Measurements from ENCODE around the gene CTNNA3. TPM values are rescaled to one million over a fixed set of nuclear protein-coding genes. Genes with fewer than 3 reads are reported as not detected.

Gene CTNNA3
- total and polyA plus RNA-seq, 4 experiments from 2014 or later: not detected

DNA sequence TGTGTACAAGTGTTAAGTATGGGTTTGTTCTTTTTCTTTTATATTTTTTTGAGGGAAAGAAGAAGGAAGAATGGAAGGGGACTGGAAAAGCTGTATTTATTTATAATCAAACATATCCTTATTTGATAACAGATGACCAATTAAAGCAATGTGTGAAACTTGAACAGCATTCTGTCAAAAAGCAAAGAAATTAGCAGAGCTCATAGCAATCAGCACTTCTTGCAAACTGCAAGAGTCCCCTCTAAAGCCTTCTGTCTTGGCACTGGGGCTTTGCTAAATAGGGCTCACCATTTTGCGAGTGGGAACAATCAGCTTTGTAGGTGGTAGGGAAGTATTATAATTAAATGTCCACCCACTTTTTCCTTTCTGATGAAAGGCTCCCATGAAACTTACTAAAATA, 935.1 kb downstream of the CTNNA3 start:
- Histone ChIP-seq H3K27me3 (ENCODE audit: insufficient read depth, low read length) (no peaks in the 10 kb centered on the region), H3K4me3 (ENCODE audit: low read length in 2 of 2) (no peak overlapping the region), H3K27ac (ENCODE audit: low read depth, low read length) (no peak overlapping the region), H3K9me3 (ENCODE audit: control insufficient read depth in 1 of 2, low read length in 2 of 2) (no peaks in the 10 kb centered on the region), H3K4me1 (ENCODE audit: insufficient read depth, low read length) (no peaks in the 10 kb centered on the region), H3K36me3 (ENCODE audit: insufficient read depth, low read length) (no peaks in the 10 kb centered on the region)
- no peak for DNase-seq
- intact Hi-C loops (cut with micrococcal nuclease): no loop called here
- Mint-ChIP-seq H3K27ac (no peak overlapping the region), H3K4me3 (no peak overlapping the region), H3K9me3 (peaks cover 0 to 3% (median 0%) of the 10 kb centered on the region in 8 donors), H3K36me3 (no peaks in the 10 kb centered on the region), H3K4me1 (no peaks in the 10 kb centered on the region), H3K27me3 (peaks cover 1 to 2% of the 10 kb centered on the region in 2 donors)
- POLR2A ChIA-PET (ENCODE audit: partially characterized antibody): no interaction called here
- CTCF ChIA-PET (ENCODE audit: partially characterized antibody): no interaction called here

DNA sequence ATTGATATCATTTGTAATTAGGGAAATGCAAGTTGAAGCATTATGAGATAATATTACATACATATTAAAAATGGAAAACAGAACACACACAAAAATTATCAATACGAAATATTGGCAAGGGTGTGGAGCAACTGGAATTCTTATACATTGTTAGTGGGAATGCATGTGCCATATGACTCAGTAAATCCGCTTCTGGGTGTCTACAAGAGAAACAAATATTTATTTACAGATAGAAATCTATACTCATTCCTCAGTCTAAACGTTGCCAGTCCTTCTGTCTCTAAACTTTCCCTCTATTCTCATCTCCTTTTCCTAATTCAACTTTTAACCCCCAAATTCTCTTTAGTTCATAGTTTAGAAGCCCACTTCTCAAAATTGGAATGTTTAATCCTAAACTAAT, 940.5 kb downstream of the CTNNA3 start:
- H3K4me3 Mint-ChIP-seq: no peak overlapping the region

DNA sequence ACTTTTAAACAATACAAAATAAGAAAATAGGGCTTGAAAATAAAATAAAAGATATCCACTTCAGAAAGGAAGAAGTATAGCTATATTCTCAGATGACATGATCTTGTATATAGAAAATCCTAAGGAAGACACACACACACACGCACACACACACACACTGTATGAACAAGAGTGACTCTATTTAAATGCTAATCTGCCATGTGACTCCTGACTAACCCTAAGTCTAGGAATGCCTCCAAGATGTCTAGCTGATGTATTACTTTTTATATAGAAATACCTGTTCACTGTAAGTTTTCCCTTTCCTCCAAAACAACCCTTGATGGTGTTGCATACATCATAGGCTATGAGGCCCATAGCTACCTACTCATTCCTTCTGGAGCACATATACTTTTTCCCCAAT, 943.3 kb downstream of the CTNNA3 start:
- no peaks in the 10 kb centered on the region for H3K36me3 Mint-ChIP-seq
- no peak overlapping the region for H3K4me3 ChIP-seq (ENCODE audit: low read length in 2 of 2)
- CTCF ChIA-PET (ENCODE audit: partially characterized antibody): interaction anchor here (1.3 kb wide), 1 partner anchor 13 kb away, joined by 3 read pairs; no protein-coding TSS in a partner anchor
- no peaks in the 10 kb centered on the region for H3K4me1 Mint-ChIP-seq
- DNase-seq: no peak
- H3K27ac ChIP-seq (ENCODE audit: low read depth, low read length): no peak overlapping the region
- H3K4me1 ChIP-seq (ENCODE audit: insufficient read depth, low read length): no peaks in the 10 kb centered on the region
- POLR2A ChIA-PET (ENCODE audit: partially characterized antibody): no interaction called here
- no peaks in the 10 kb centered on the region for H3K27me3 Mint-ChIP-seq
- intact Hi-C loops (cut with micrococcal nuclease): no loop called here
- no peaks in the 10 kb centered on the region for H3K9me3 ChIP-seq (ENCODE audit: control insufficient read depth in 1 of 2, low read length in 2 of 2)
- H3K9me3 Mint-ChIP-seq: peaks cover 0 to 4% (median under 1%) of the 10 kb centered on the region in 8 donors
- no peaks in the 10 kb centered on the region for H3K27me3 ChIP-seq (ENCODE audit: insufficient read depth, low read length)
- no peak overlapping the region for H3K4me3 Mint-ChIP-seq
- H3K36me3 ChIP-seq (ENCODE audit: insufficient read depth, low read length): no peaks in the 10 kb centered on the region
- no peak overlapping the region for H3K27ac Mint-ChIP-seq

More for the DNA sequence above, 940.5 kb downstream of the CTNNA3 start:
- Histone ChIP-seq H3K4me3 (ENCODE audit: low read length in 2 of 2) (no peak overlapping the region), H3K9me3 (ENCODE audit: control insufficient read depth in 1 of 2, low read length in 2 of 2) (no peaks in the 10 kb centered on the region), H3K4me1 (ENCODE audit: insufficient read depth, low read length) (no peaks in the 10 kb centered on the region), H3K27ac (ENCODE audit: low read depth, low read length) (no peak overlapping the region), H3K36me3 (ENCODE audit: insufficient read depth, low read length) (no peaks in the 10 kb centered on the region), H3K27me3 (ENCODE audit: insufficient read depth, low read length) (no peaks in the 10 kb centered on the region)
- H3K4me1 Mint-ChIP-seq: no peaks in the 10 kb centered on the region
- H3K27me3 Mint-ChIP-seq: peaks cover 0 to 1% of the 10 kb centered on the region in 2 donors
- intact Hi-C loops (cut with micrococcal nuclease): no loop called here
- ChIA-PET CTCF (ENCODE audit: partially characterized antibody) (no interaction called here), POLR2A (ENCODE audit: partially characterized antibody) (no interaction called here)
- no peak overlapping the region for H3K27ac Mint-ChIP-seq
- DNase-seq: no peak
- no peaks in the 10 kb centered on the region for H3K36me3 Mint-ChIP-seq
- peaks cover 0 to 1% (median 0%) of the 10 kb centered on the region in 8 donors for H3K9me3 Mint-ChIP-seq

DNA sequence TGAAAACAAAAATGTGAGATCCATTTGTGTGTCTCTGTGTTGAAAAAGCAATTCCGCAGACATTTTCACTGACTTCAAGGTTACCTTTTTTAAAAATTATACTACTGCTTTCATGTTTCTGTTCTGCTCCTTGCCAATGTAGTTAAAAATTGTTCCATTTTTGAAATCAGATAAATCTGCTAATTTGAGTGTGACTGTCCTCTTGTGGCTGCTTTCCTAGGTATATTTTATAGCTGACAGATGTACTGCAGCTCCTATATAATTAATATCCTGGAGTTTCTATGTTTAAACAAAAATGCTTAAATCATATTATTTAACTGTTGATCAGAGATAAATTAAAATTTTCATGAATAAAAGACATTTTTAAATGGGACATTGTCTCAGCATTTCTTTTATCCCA, 947.8 kb downstream of the CTNNA3 start:
- Mint-ChIP-seq H3K4me1 (no peaks in the 10 kb centered on the region), H3K27ac (no peak overlapping the region), H3K4me3 (no peak overlapping the region), H3K27me3 (peaks cover 0 to 1% of the 10 kb centered on the region in 2 donors), H3K9me3 (peaks cover 0 to 4% (median 2%) of the 10 kb centered on the region in 8 donors), H3K36me3 (no peaks in the 10 kb centered on the region)
- no peak for DNase-seq
- Histone ChIP-seq H3K4me1 (ENCODE audit: insufficient read depth, low read length) (no peaks in the 10 kb centered on the region), H3K27me3 (ENCODE audit: insufficient read depth, low read length) (no peaks in the 10 kb centered on the region), H3K9me3 (ENCODE audit: control insufficient read depth in 1 of 2, low read length in 2 of 2) (no peaks in the 10 kb centered on the region), H3K27ac (ENCODE audit: low read depth, low read length) (no peak overlapping the region), H3K4me3 (ENCODE audit: low read length in 2 of 2) (no peak overlapping the region), H3K36me3 (ENCODE audit: insufficient read depth, low read length) (no peaks in the 10 kb centered on the region)
- ChIA-PET CTCF (ENCODE audit: partially characterized antibody) (no interaction called here), POLR2A (ENCODE audit: partially characterized antibody) (no interaction called here)
- intact Hi-C loops (cut with micrococcal nuclease): no loop called here

DNA sequence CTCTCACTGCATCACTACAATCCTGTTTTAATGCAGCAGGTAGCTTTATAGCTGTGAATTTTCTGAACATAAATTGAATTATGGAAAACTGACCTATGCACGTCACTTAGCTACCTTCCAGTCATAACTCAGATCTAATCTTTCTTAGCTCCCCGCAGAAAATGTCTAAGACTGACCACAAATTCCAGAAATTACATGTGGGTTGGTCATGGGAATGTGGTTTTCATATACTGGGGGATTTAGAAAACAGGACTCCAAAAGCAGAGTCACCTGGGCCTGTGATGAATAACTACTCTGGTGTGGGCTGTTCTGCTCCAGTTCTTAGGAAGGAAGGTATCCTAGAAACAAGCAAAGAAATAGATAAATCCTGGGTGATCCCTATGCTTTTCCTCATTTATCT, 948.5 kb downstream of the CTNNA3 start:
- ChIA-PET POLR2A (ENCODE audit: partially characterized antibody) (no interaction called here), CTCF (ENCODE audit: partially characterized antibody) (no interaction called here)
- Histone ChIP-seq H3K4me3 (ENCODE audit: low read length in 2 of 2) (no peak overlapping the region), H3K27me3 (ENCODE audit: insufficient read depth, low read length) (no peaks in the 10 kb centered on the region), H3K36me3 (ENCODE audit: insufficient read depth, low read length) (no peaks in the 10 kb centered on the region), H3K4me1 (ENCODE audit: insufficient read depth, low read length) (no peaks in the 10 kb centered on the region), H3K27ac (ENCODE audit: low read depth, low read length) (no peak overlapping the region), H3K9me3 (ENCODE audit: control insufficient read depth in 1 of 2, low read length in 2 of 2) (no peaks in the 10 kb centered on the region)
- peaks cover 0 to 6% (median 2%) of the 10 kb centered on the region in 8 donors for H3K9me3 Mint-ChIP-seq
- H3K4me3 Mint-ChIP-seq: no peak overlapping the region
- no peaks in the 10 kb centered on the region for H3K4me1 Mint-ChIP-seq
- no peaks in the 10 kb centered on the region for H3K36me3 Mint-ChIP-seq
- H3K27me3 Mint-ChIP-seq: peaks cover 0 to 1% of the 10 kb centered on the region in 2 donors
- H3K27ac Mint-ChIP-seq: no peak overlapping the region
- no peak for DNase-seq
- intact Hi-C loops (cut with micrococcal nuclease): no loop called here

GRCh38 chr10:66746711-66747110, 949.3 kb downstream of the CTNNA3 start:
- Mint-ChIP-seq H3K4me3 (no peak overlapping the region), H3K27me3 (peaks cover 0 to 1% of the 10 kb centered on the region in 2 donors), H3K27ac (no peak overlapping the region), H3K4me1 (no peaks in the 10 kb centered on the region), H3K9me3 (peaks cover 0 to 6% (median 2%) of the 10 kb centered on the region in 8 donors), H3K36me3 (no peaks in the 10 kb centered on the region)
- Histone ChIP-seq H3K9me3 (ENCODE audit: control insufficient read depth in 1 of 2, low read length in 2 of 2) (no peaks in the 10 kb centered on the region), H3K27ac (ENCODE audit: low read depth, low read length) (no peak overlapping the region), H3K4me1 (ENCODE audit: insufficient read depth, low read length) (no peaks in the 10 kb centered on the region), H3K4me3 (ENCODE audit: low read length in 2 of 2) (no peak overlapping the region), H3K36me3 (ENCODE audit: insufficient read depth, low read length) (no peaks in the 10 kb centered on the region), H3K27me3 (ENCODE audit: insufficient read depth, low read length) (no peaks in the 10 kb centered on the region)
- intact Hi-C loops (cut with micrococcal nuclease): no loop called here
- ChIA-PET POLR2A (ENCODE audit: partially characterized antibody) (no interaction called here), CTCF (ENCODE audit: partially characterized antibody) (no interaction called here)
- DNase-seq: no peak

DNA sequence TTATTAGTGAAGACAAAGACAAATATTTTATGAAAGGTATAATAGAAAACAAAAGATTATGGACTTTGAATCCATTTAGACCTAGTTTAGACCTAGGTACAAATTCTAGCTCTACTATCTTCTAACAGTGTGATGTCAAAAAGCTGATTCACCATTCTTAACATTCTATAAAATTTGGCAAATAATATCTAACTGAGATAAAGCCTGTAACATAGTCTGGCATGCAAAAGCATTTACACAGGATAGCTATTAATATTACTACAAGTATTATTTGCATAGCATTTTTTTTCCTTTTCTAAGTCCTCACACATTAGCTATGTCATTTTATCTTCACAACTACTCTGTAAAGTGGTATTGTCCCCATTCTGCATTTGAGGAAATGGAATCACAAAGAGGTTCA, 949.7 kb downstream of the CTNNA3 start:
- H3K4me3 Mint-ChIP-seq: no peak overlapping the region
- no peak overlapping the region for H3K27ac Mint-ChIP-seq
- H3K27me3 ChIP-seq (ENCODE audit: insufficient read depth, low read length): no peaks in the 10 kb centered on the region
- CTCF ChIA-PET (ENCODE audit: partially characterized antibody): no interaction called here
- H3K9me3 ChIP-seq (ENCODE audit: control insufficient read depth in 1 of 2, low read length in 2 of 2): no peaks in the 10 kb centered on the region
- intact Hi-C loops (cut with micrococcal nuclease): no loop called here
- peaks cover 0 to 6% (median 2%) of the 10 kb centered on the region in 8 donors for H3K9me3 Mint-ChIP-seq
- peaks cover 0 to 1% of the 10 kb centered on the region in 2 donors for H3K27me3 Mint-ChIP-seq
- H3K36me3 ChIP-seq (ENCODE audit: insufficient read depth, low read length): no peaks in the 10 kb centered on the region
- no peaks in the 10 kb centered on the region for H3K36me3 Mint-ChIP-seq
- no peak for DNase-seq
- H3K4me1 Mint-ChIP-seq: no peaks in the 10 kb centered on the region
- H3K27ac ChIP-seq (ENCODE audit: low read depth, low read length): no peak overlapping the region
- POLR2A ChIA-PET (ENCODE audit: partially characterized antibody): no interaction called here
- no peak overlapping the region for H3K4me3 ChIP-seq (ENCODE audit: low read length in 2 of 2)
- no peaks in the 10 kb centered on the region for H3K4me1 ChIP-seq (ENCODE audit: insufficient read depth, low read length)

DNA sequence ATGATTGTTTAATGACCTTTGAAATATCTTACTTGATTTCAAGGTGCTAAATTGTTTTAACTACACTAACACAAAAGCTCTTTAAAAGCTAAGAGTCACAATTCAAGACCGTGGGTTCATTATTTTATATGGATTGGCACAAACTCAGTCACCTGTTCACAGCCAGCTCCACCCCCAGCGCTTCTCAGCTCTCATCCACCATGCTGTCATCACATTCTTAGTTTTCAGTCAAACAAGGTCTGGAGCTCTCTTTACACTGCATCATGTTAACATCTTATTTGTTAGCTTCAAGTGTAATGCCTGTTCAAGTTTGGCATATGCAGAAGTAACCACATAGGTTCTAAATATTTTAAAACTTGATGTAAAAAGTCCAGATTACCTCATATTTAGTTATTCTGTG, 951.1 kb downstream of the CTNNA3 start:
- Histone ChIP-seq H3K4me3 (ENCODE audit: low read length in 2 of 2) (no peak overlapping the region), H3K27ac (ENCODE audit: low read depth, low read length) (no peak overlapping the region), H3K9me3 (ENCODE audit: control insufficient read depth in 1 of 2, low read length in 2 of 2) (no peaks in the 10 kb centered on the region), H3K4me1 (ENCODE audit: insufficient read depth, low read length) (no peaks in the 10 kb centered on the region), H3K36me3 (ENCODE audit: insufficient read depth, low read length) (no peaks in the 10 kb centered on the region), H3K27me3 (ENCODE audit: insufficient read depth, low read length) (no peaks in the 10 kb centered on the region)
- ChIA-PET CTCF (ENCODE audit: partially characterized antibody) (interaction anchor here (0.7 kb wide), 1 partner anchor 772 kb away, joined by 3 read pairs; no protein-coding TSS in a partner anchor), POLR2A (ENCODE audit: partially characterized antibody) (no interaction called here)
- intact Hi-C loops (cut with micrococcal nuclease): no loop called here
- no peak overlapping the region for H3K4me3 Mint-ChIP-seq
- H3K4me1 Mint-ChIP-seq: no peaks in the 10 kb centered on the region
- H3K9me3 Mint-ChIP-seq: peaks cover 0 to 6% (median 2%) of the 10 kb centered on the region in 8 donors
- no peak overlapping the region for H3K27ac Mint-ChIP-seq
- H3K27me3 Mint-ChIP-seq: peaks cover 0 to 1% of the 10 kb centered on the region in 2 donors
- DNase-seq: no peak
- H3K36me3 Mint-ChIP-seq: no peaks in the 10 kb centered on the region
